Adrenal gland (tissue), 12 donors: ENCODE measurements around the gene PSAP. TPM values are rescaled to one million over a fixed set of nuclear protein-coding genes. Genes with fewer than 3 reads are reported as not detected.

Experiments used
- DNase-seq, 7 donors: peaks; one replicate each; pipeline ENCODE4 v3.0.0-alpha.2; 2019 to 2020
- H3K27ac ChIP-seq, 5 donors: fragments of 200-600 bp; sonication (generic) in 4 of 5; 1 replicate in 3 of 5; 2 replicates in 2 of 5; pipeline versions ENCODE4 v1.5.1 to v1.8.0; 2016 to 2020; ENCODE audit warnings: mild to moderate bottlenecking in 1 of 5
- H3K27me3 ChIP-seq: fragments of 200-600 bp; 2 replicates; pipeline ENCODE4 v1.8.0; 2021
- H3K36me3 ChIP-seq, 2 donors: fragments of 200-600 bp; replicated peaks in 1 of 2; 1 replicate in 1 of 2; 2 replicates in 1 of 2; pipeline versions ENCODE4 v1.5.1 to v1.8.0; 2018 to 2022
- H3K4me1 ChIP-seq, 2 donors: fragments of 200-600 bp; replicated peaks in 1 of 2; 1 replicate in 1 of 2; 2 replicates in 1 of 2; pipeline versions ENCODE4 v1.5.1 to v1.8.0; 2018 to 2021
- H3K4me3 ChIP-seq, 4 donors: fragments of 200-600 bp; sonication (generic) in 3 of 4; one replicate each; pipeline ENCODE4 v1.5.1; 2016 to 2018
- H3K9me3 ChIP-seq, 3 donors: fragments of 200-600 bp; sonication (generic) in 1 of 3; replicated peaks in 1 of 3; 1 replicate in 2 of 3; 2 replicates in 1 of 3; pipeline versions ENCODE4 v1.5.1 to v1.8.0; 2016 to 2021
- POLR2A ChIP-seq, 2 donors: fragments of 450-650 bp; IDR thresholded peaks; one replicate each; pipeline ENCODE4 v1.6.1; 2017; ENCODE audit warnings: antibody characterized with exemption in 2 of 2, mild to moderate bottlenecking in 2 of 2, moderate library complexity in 1 of 2
- WGBS, 4 donors: extraction: QIAGEN DNeasy Blood & Tissue Kit in 2 of 4; methylation state at CpG; one replicate each; pipeline versions ENCODE4 v1.1.5 to v1.1.7; 2013 to 2017; 5-methylcytosine and 5-hydroxymethylcytosine counted together
- intact Hi-C, 2 donors: fragments of 100-400 bp; cut with DNase I; formaldehyde crosslinking; loops; one replicate each; pipeline versions ENCODE4 v1.14.1 to v1.15.0; 2022 to 2023
- polyA plus RNA-seq, 3 donors: library from polyadenylated mRNA; stranded (reverse); fragments of 200-250 nt in 2 of 3; fragments of 350-450 nt in 1 of 3; fragmentation: Illumina TruSeq in 1 of 3; extraction: RNeasy Lipid Tissue Mini Kit (QIAGEN cat#74804) in 1 of 3; gene quantifications; one replicate each; pipeline ENCODE4 v1.2.3, GENCODE V29; 2013 to 2014
- total RNA-seq, 9 donors: library from RNA; depleted of rRNA in 4 of 9; stranded (reverse); fragments of >200 nt in 4 of 9; fragments of 120-200 nt in 1 of 9; fragmentation: NEBNext Ultra II Directional in 1 of 9; extraction: Animal tissue kit (Norgen Biotek cat#: 25700) in 1 of 9; gene quantifications; one replicate each; pipeline versions ENCODE4 v1.1.0 to v1.2.4, GENCODE V29; 2013 to 2023
- TF ChIP-seq, protein P1 (sequence below), 6 experiments: fragments of 450-650 bp in 4 of 6; fragments of 200-600 bp in 2 of 6; sonication (generic) in 1 of 6; IDR thresholded peaks; 1 replicate in 5 of 6; 2 replicates in 1 of 6; pipeline versions ENCODE4 v1.5.1 to v1.8.0; 2016 to 2021; ENCODE audit warnings: antibody characterized with exemption in 6 of 6, mild to moderate bottlenecking in 2 of 6, moderate library complexity in 1 of 6
- donor health status: healthy with polysubstance abuse.
- donor health status: Bipolar disorder and iron deficiency.
- donor health status: DM: yes; HTN: yes; CAD: no.
- donor health status: DM: no; HTN: no; CAD: no.
- donor health status: DM: no; HTN: no; CAD: no.
- donor health status: DM: yes; HTN: yes; CAD: no.

The PSAP gene
- total and polyA plus RNA-seq, 12 donors = 623 to 3,452 (median 2,140) TPM

- Histone ChIP-seq H3K27me3 (no peaks in the 10 kb centered on the region), H3K27ac (peak overlapping the region; percentile 10 to 99 (median 66)), H3K36me3 (no peaks in the 10 kb centered on the region), H3K9me3 (no peaks in the 10 kb centered on the region), H3K4me3 (no peak overlapping the region), H3K4me1 (peaks cover 56 to 81% of the 10 kb centered on the region in 2 donors)
- TF ChIP-seq POLR2A (IDR thresholded peaks at IDR 0.05) = no peak
- TF ChIP-seq, protein P1, sequence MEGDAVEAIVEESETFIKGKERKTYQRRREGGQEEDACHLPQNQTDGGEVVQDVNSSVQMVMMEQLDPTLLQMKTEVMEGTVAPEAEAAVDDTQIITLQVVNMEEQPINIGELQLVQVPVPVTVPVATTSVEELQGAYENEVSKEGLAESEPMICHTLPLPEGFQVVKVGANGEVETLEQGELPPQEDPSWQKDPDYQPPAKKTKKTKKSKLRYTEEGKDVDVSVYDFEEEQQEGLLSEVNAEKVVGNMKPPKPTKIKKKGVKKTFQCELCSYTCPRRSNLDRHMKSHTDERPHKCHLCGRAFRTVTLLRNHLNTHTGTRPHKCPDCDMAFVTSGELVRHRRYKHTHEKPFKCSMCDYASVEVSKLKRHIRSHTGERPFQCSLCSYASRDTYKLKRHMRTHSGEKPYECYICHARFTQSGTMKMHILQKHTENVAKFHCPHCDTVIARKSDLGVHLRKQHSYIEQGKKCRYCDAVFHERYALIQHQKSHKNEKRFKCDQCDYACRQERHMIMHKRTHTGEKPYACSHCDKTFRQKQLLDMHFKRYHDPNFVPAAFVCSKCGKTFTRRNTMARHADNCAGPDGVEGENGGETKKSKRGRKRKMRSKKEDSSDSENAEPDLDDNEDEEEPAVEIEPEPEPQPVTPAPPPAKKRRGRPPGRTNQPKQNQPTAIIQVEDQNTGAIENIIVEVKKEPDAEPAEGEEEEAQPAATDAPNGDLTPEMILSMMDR (IDR thresholded peaks at IDR 0.05) = no peak
- 83 to 93% (median 87%) methylated on average over 3 of the region's 3 CpGs for WGBS, 4 donors
- DNase-seq = no peak
- intact Hi-C loops = no loop called here
These were observed 4.2 kb downstream of the PSAP start for GRCh38 chr10:71846816-71847215.

DNA sequence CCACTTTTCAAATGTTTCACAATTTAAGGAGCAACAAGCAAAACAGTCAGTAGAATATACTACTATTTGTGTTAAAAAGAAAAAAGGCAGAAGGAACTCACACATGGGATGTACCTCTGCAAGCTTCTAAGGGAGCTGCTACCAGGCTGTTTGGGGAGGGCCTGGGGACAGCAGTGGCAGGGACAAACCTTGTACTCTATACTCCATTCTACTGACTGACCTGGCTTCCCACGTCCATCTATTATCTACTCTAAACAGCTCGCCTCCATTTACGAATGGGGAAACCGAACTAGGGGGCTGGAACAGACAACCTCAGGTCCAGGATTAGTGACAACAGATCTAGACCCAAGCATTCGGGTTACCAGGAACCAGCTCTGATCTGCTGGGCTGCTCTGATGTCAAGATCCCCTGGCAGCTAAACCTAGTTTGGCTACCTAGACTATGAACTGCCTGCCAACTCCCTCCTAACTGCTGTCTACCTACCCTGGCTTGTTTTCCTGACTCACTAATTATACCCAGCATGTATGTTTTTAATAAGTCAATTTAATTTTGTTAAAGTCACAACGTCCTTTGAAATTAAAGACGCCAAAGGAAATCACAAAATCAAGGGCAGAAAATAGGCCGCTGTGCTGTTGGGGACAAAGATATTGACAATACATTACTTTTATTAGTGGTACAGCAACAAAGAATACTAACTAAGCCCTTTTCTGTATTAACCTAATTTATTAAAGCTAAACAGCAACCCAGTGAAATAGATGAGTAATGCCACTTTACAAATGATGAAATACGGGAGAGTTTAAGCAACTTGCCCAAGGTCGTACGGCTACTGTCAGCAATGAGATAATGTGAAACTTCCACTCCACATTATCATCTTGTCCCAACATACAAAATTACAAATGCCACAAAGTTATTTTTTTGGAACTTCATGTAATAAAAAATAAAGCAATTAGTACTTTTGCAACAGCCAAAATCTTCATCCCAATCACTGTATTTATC lies 5.3 kb downstream of the PSAP start:
- no peaks in the 10 kb centered on the region for H3K36me3 ChIP-seq

DNA sequence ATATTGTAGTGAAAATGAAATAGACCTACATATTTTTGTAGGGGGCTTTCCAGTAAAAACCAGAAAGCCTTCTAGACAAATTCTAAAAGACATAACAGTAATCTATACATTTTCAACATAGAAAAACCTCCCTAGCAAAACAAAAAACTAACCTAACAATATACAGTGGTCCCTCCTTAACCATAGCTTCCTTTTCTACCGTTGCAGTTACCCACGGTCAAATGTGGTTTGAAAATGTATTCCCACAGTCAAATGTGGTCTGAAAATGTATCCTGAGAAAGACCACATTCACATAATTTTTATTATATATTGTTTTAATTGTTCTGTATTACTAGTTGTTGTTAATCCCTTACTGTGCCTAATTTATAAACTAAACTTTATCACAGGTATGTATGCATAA lies 6.4 kb downstream of the PSAP start:
- TF ChIP-seq POLR2A (IDR thresholded peaks at IDR 0.05) = no peak
- TF ChIP-seq, protein P1 (IDR thresholded peaks at IDR 0.05) = no peak
- Histone ChIP-seq H3K9me3 (no peaks in the 10 kb centered on the region), H3K4me3 (no peak overlapping the region), H3K4me1 (peaks cover 61 to 93% of the 10 kb centered on the region in 2 donors), H3K27ac (peak overlapping the region in 2 of 5 donors; percentile 35 to 99), H3K36me3 (no peaks in the 10 kb centered on the region), H3K27me3 (no peaks in the 10 kb centered on the region)
- DNase-seq = no peak
- WGBS, 4 donors = 75 to 82% (median 78%) methylated on average over 2 of the region's 2 CpGs
- intact Hi-C loops = no loop called here

More for the DNA sequence above, 5.3 kb downstream of the PSAP start:
- DNase-seq = peak in 3 of 7 donors; percentile 46 to 73 (median 52)
- intact Hi-C loops = no loop called here
- Histone ChIP-seq H3K27ac (peak overlapping the region; percentile 10 to 99 (median 73)), H3K4me1 (peaks cover 51 to 87% of the 10 kb centered on the region in 2 donors), H3K9me3 (no peaks in the 10 kb centered on the region), H3K27me3 (no peaks in the 10 kb centered on the region), H3K4me3 (peak overlapping the region in 1 of 4 donors; percentile 20)
- WGBS, 4 donors = 41 to 47% (median 43%) methylated on average over 11 of the region's 11 CpGs
- TF ChIP-seq, protein P1 (IDR thresholded peaks at IDR 0.05) = no peak
- TF ChIP-seq POLR2A (IDR thresholded peaks at IDR 0.05) = no peak

DNA sequence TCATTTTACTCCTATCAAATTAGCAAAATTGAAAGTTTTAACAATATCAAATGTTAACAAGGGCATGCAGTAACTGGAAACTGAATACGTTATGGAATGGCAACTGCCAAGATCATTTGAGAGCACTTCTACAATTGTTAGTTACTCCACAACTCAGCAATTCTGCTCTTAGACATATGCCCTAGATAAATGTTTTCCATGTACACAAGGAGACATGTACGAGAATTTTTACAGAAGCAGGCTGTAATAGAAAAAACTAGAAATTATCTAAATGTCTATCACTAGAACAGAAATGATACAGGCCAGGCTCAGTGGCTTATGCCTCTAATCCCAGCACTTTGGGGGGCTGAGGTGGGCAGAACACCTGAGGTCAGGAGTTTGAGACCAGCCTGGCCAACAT lies 7.0 kb downstream of the PSAP start:
- Histone ChIP-seq H3K9me3 (no peaks in the 10 kb centered on the region), H3K4me3 (no peak overlapping the region), H3K27ac (peak overlapping the region in 3 of 5 donors; percentile 6 to 99 (median 35)), H3K36me3 (no peaks in the 10 kb centered on the region), H3K4me1 (peaks cover 66 to 93% of the 10 kb centered on the region in 2 donors), H3K27me3 (no peaks in the 10 kb centered on the region)
- TF ChIP-seq, protein P1 (IDR thresholded peaks at IDR 0.05) = no peak
- TF ChIP-seq POLR2A (IDR thresholded peaks at IDR 0.05) = no peak
- no peak for DNase-seq
- intact Hi-C loops = no loop called here
- WGBS, 4 donors = 24 to 47% (median 42%) methylated on average over 2 of the region's 2 CpGs
